Activated CD4-positive, alpha-beta T cell treated with anti-CD3 and anti-CD28 coated beads, Interleukin-2, Interleukin-4, amounts not matched to agents 100 ng/mL and 50 ng/mL, durations not matched to agents 16 hours and 8 hours (primary cell): Measurements from ENCODE around the gene KIAA1958.
A peak's percentile ranks its signal among the peaks of the same experiment; 100 is the strongest.
"Not testable (repeated sequence)": the region's sequence is repeated elsewhere in the genome, so short reads cannot be mapped to it uniquely, and the experiment has no call there.

Experiments
- DNase-seq: peaks from one replicate; pipeline ENCODE4 v3.0.0-alpha.2; 2020; ENCODE audit warnings: low spot score

The KIAA1958 gene

GRCh38 chr9:112664531-112664930, 177.9 kb downstream of the KIAA1958 start:
- DNase-seq = no peak

GRCh38 chr9:112665347-112665746, 178.7 kb downstream of the KIAA1958 start:
- DNase-seq = no peak

- DNase-seq = no peak
Measured at GRCh38 chr9:112669326-112669725, 182.7 kb downstream of the KIAA1958 start.

- no peak for DNase-seq
Measured at GRCh38 chr9:112670991-112671625, 184.5 kb downstream of the KIAA1958 start.

- not testable (repeated sequence) for DNase-seq
Measured at GRCh38 chr9:112673221-112673620, 186.6 kb downstream of the KIAA1958 start.

- no peak for DNase-seq
Measured at GRCh38 chr9:112677040-112677439, 190.4 kb downstream of the KIAA1958 start.

GRCh38 chr9:112680731-112681402, 194.2 kb downstream of the KIAA1958 start:
- DNase-seq = no peak

GRCh38 chr9:112689161-112689740, 202.6 kb downstream of the KIAA1958 start:
- DNase-seq = no peak

GRCh38 chr9:112694706-112695555, 208.3 kb downstream of the KIAA1958 start:
- no peak for DNase-seq

- DNase-seq = no peak
Measured at GRCh38 chr9:112696461-112696860, 209.8 kb downstream of the KIAA1958 start.

GRCh38 chr9:112699230-112699629, 212.6 kb downstream of the KIAA1958 start:
- no peak for DNase-seq

- no peak for DNase-seq
Measured at GRCh38 chr9:112700085-112700484, 213.5 kb downstream of the KIAA1958 start.

- DNase-seq = no peak
Measured at GRCh38 chr9:112703304-112703703, 216.7 kb downstream of the KIAA1958 start.

- no peak for DNase-seq
Measured at GRCh38 chr9:112705768-112706427, 219.3 kb downstream of the KIAA1958 start.

- no peak for DNase-seq
Measured at GRCh38 chr9:112711050-112711689, 224.5 kb downstream of the KIAA1958 start.

GRCh38 chr9:112712678-112713077, 226.1 kb downstream of the KIAA1958 start:
- no peak for DNase-seq

- peak; percentile 98 for DNase-seq
Measured at GRCh38 chr9:112717661-112718331, 231.2 kb downstream of the KIAA1958 start, which contains the start of gene INIP. INIP (minus strand) TSS chr9:112718117; CDS start chr9:112716485, 1,632 bp downstream.
